GM23338 (cell line): Measurements from ENCODE around the gene GLRX. TPM values are rescaled to one million over a fixed set of nuclear protein-coding genes. Genes with fewer than 3 reads are reported as not detected.

Experiments
- ATAC-seq: fragments of 200-7000 bp; cut with Tn5 transposase; 3 replicates; pipeline ENCODE4 v1.9.1; 2020
- DNase-seq: peaks from one replicate; pipeline ENCODE4 v3.0.0-alpha.2; 2015; ENCODE audit warnings: low spot score
- H2AFZ ChIP-seq: fragments of 200-600 bp; sonication (generic); 2 replicates; pipeline ENCODE4 v1.8.0; 2016; ENCODE audit warnings: antibody characterized with exemption, mild to moderate bottlenecking, moderate library complexity
- H3F3A ChIP-seq: fragments of 200-600 bp; sonication (generic); replicated peaks from 2 replicates; pipeline ENCODE4 v1.8.0; 2017; ENCODE audit warnings: antibody characterized with exemption, mixed run types, low read depth
- H3K27ac ChIP-seq: fragments of 200-600 bp; sonication (generic); 2 replicates; pipeline ENCODE4 v1.6.1; 2016; ENCODE audit warnings: low read depth
- H3K27me3 ChIP-seq: fragments of 200-600 bp; sonication (generic); 2 replicates; pipeline ENCODE4 v1.8.0; 2016; ENCODE audit warnings: mild to moderate bottlenecking, mixed run types, moderate library complexity; ENCODE audit not compliant: insufficient read depth
- H3K36me3 ChIP-seq: fragments of 200-600 bp; sonication (generic); 2 replicates; pipeline ENCODE4 v1.8.0; 2016; ENCODE audit warnings: mild to moderate bottlenecking; ENCODE audit not compliant: insufficient read depth
- H3K4me1 ChIP-seq: fragments of 200-600 bp; sonication (generic); 2 replicates; pipeline ENCODE4 v1.8.0; 2016; ENCODE audit warnings: mild to moderate bottlenecking, moderate library complexity; ENCODE audit not compliant: insufficient read depth
- H3K4me2 ChIP-seq: fragments of 200-600 bp; sonication (generic); 2 replicates; pipeline ENCODE4 v1.7.1; 2017; ENCODE audit warnings: mixed run types
- H3K4me3 ChIP-seq: fragments of 200-600 bp; sonication (generic); 2 replicates; pipeline ENCODE4 v1.6.1; 2016; ENCODE audit warnings: mixed run types
- H3K79me2 ChIP-seq: fragments of 200-600 bp; sonication (generic); replicated peaks from 2 replicates; pipeline ENCODE4 v1.8.0; 2017; ENCODE audit warnings: mild to moderate bottlenecking; ENCODE audit not compliant: insufficient read depth
- H3K9me2 ChIP-seq: fragments of 200-600 bp; sonication (generic); 2 replicates; pipeline ENCODE4 v1.8.0; 2017; ENCODE audit not compliant: insufficient read depth
- H4K20me1 ChIP-seq: fragments of 200-600 bp; sonication (generic); replicated peaks from 2 replicates; pipeline ENCODE4 v1.8.0; 2017; ENCODE audit warnings: mild to moderate bottlenecking; ENCODE audit not compliant: insufficient read depth
- H3K27ac Mint-ChIP-seq: 2 replicates; pipeline ENCODE4 v1.8.0; 2020; ENCODE audit warnings: inconsistent platforms, mild to moderate bottlenecking, moderate library complexity, mixed read lengths
- H3K27me3 Mint-ChIP-seq: 3 replicates; pipeline ENCODE4 v1.8.0; 2022; ENCODE audit warnings: low read depth, mild to moderate bottlenecking, moderate library complexity, mixed read lengths, inconsistent platforms; ENCODE audit not compliant: insufficient read depth, poor library complexity
- H3K36me3 Mint-ChIP-seq: 3 replicates; pipeline ENCODE4 v1.8.0; 2021; ENCODE audit warnings: low read depth, mild to moderate bottlenecking, inconsistent platforms, moderate library complexity, mixed read lengths
- H3K4me1 Mint-ChIP-seq: 3 replicates; pipeline ENCODE4 v1.8.0; 2020; ENCODE audit warnings: mild to moderate bottlenecking, inconsistent platforms, mixed read lengths
- H3K4me3 Mint-ChIP-seq: 3 replicates; pipeline ENCODE4 v1.8.0; 2021; ENCODE audit warnings: moderate library complexity, mild to moderate bottlenecking, inconsistent platforms, mixed read lengths
- H3K9me3 Mint-ChIP-seq: 3 replicates; pipeline ENCODE4 v1.8.0; 2020; ENCODE audit warnings: moderate library complexity, mild to moderate bottlenecking, inconsistent platforms, mixed read lengths
- CREB1 ChIP-seq: fragments of 250-450 bp; sonication (Bioruptor Pico); IDR thresholded peaks from 2 replicates; pipeline ENCODE4 v1.5.0; 2020; ENCODE audit warnings: low read depth, mild to moderate bottlenecking, moderate library complexity
- EZH2 ChIP-seq: fragments of 200-600 bp; sonication (generic); IDR thresholded peaks from one replicate; pipeline ENCODE4 v1.8.0; 2017; ENCODE audit warnings: antibody characterized with exemption, mild to moderate bottlenecking, low read depth; ENCODE audit not compliant: unreplicated experiment
- EZH2phosphoT487 ChIP-seq: fragments of 200-600 bp; sonication (generic); IDR thresholded peaks from one replicate; pipeline ENCODE4 v1.8.1; 2018; ENCODE audit warnings: antibody characterized with exemption; ENCODE audit not compliant: unreplicated experiment
- JUNB ChIP-seq: IDR thresholded peaks from one replicate; pipeline ENCODE4 v1.6.1; 2016; ENCODE audit warnings: antibody characterized with exemption; ENCODE audit not compliant: unreplicated experiment
- NANOG ChIP-seq: IDR thresholded peaks from 2 replicates; pipeline ENCODE4 v1.6.1; 2016; ENCODE audit warnings: antibody characterized with exemption, borderline replicate concordance
- POLR2AphosphoS5 ChIP-seq: IDR thresholded peaks from 2 replicates; pipeline ENCODE4 v1.6.1; 2016; ENCODE audit warnings: antibody characterized with exemption, low read depth
- STAT1 ChIP-seq: IDR thresholded peaks from one replicate; pipeline ENCODE4 v1.6.1; 2016; ENCODE audit warnings: antibody characterized with exemption; ENCODE audit not compliant: unreplicated experiment
- ZNF114 ChIP-seq: fragments of 250-450 bp; sonication (Bioruptor Pico); IDR thresholded peaks from 2 replicates; pipeline ENCODE4 v1.5.0; 2020; ENCODE audit warnings: mild to moderate bottlenecking, moderate library complexity
- ZNF331 ChIP-seq: fragments of 250-450 bp; sonication (Bioruptor Pico); IDR thresholded peaks from 2 replicates; pipeline ENCODE4 v1.5.0; 2020; ENCODE audit warnings: low read depth, mild to moderate bottlenecking, moderate library complexity
- polyA plus RNA-seq: library from polyadenylated mRNA; unstranded; fragments of >200 nt; fragmentation: Nextera tagmentation; extraction: Ambion mirVana; gene quantifications from 2 replicates; pipeline ENCODE4 v1.2.1, GENCODE V29; 2016
- total RNA-seq: library from RNA; depleted of rRNA; stranded (reverse); fragments of >200 nt; shearing (Covaris generic); gene quantifications from 2 replicates; pipeline ENCODE4 v1.2.3, GENCODE V29; 2014
- TF ChIP-seq, protein P1 (sequence below): fragments of 250-450 bp; sonication (Bioruptor Pico); IDR thresholded peaks from 2 replicates; pipeline ENCODE4 v1.5.0; 2020; ENCODE audit warnings: mild to moderate bottlenecking, moderate library complexity
- TF ChIP-seq, protein P2 (sequence below): IDR thresholded peaks from 2 replicates; pipeline ENCODE4 v1.6.1; 2016; ENCODE audit warnings: antibody characterized with exemption
- TF ChIP-seq, protein P3 (sequence below): IDR thresholded peaks from one replicate; pipeline ENCODE4 v1.6.1; 2018; ENCODE audit warnings: antibody characterized with exemption; ENCODE audit not compliant: unreplicated experiment
- TF ChIP-seq, protein P4 (sequence below), 2 experiments: fragments of 200-600 bp in 1 of 2; sonication (generic) in 1 of 2; conservative IDR thresholded peaks; 2 replicates each; pipeline versions ENCODE4 v1.5.1 to v1.6.1; 2016 to 2017; ENCODE audit warnings: antibody characterized with exemption in 2 of 2, low read depth in 2 of 2, mild to moderate bottlenecking in 2 of 2, moderate library complexity in 1 of 2

GLRX gene
- total and polyA plus RNA-seq, 2 experiments from 2014 or later, result 9.5 to 42.2 TPM

DNA sequence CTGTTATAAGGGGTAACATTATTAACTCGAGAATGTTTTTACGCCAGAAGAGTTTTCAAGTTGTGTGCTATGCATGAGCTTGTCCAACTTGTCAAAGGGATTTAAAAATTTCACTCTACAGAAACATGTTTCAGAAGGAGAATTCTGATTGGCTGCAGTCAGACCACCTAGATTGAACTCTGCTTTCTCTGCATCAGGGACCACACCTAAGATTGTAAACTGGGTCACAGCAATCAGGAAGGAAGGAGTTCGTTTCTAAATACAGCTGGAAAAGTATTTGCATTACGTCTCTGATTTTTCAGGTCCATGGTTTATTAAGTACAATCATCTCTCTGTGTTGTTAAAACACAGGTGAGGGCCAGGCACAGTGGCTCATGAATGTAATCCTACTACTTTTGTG lies 5.8 kb downstream of the GLRX start:
- H3K4me1 ChIP-seq, result peaks cover 16% of the 10 kb centered on the region
- no peaks in the 10 kb centered on the region for H3K36me3 ChIP-seq
- no peak overlapping the region for H3K4me3 ChIP-seq
- Mint-ChIP-seq H3K36me3 (no peaks in the 10 kb centered on the region; the same call in 2 of the 3 replicates), H3K4me1 (peaks cover 47% of the 10 kb centered on the region), H3K4me3 (no peak overlapping the region), H3K27ac (no peak overlapping the region), H3K9me3 (no peaks in the 10 kb centered on the region), H3K27me3 (peaks cover 1% of the 10 kb centered on the region)
- no peak overlapping the region for H2AFZ ChIP-seq
- H4K20me1 ChIP-seq, result no peaks in the 10 kb centered on the region
- 0 out of 2 replicates have a peak, but pooled peaks cover 5% of the 10 kb centered on the region for H3K79me2 ChIP-seq
- no peaks in the 10 kb centered on the region for H3F3A ChIP-seq
- H3K27ac ChIP-seq, result no peak overlapping the region
- no peak for ATAC-seq
- no peak for DNase-seq
- TF ChIP-seq STAT1, result no peak
- TF ChIP-seq ZNF114 (CRISPR knock-in tag), result no peak
- TF ChIP-seq, protein P1, sequence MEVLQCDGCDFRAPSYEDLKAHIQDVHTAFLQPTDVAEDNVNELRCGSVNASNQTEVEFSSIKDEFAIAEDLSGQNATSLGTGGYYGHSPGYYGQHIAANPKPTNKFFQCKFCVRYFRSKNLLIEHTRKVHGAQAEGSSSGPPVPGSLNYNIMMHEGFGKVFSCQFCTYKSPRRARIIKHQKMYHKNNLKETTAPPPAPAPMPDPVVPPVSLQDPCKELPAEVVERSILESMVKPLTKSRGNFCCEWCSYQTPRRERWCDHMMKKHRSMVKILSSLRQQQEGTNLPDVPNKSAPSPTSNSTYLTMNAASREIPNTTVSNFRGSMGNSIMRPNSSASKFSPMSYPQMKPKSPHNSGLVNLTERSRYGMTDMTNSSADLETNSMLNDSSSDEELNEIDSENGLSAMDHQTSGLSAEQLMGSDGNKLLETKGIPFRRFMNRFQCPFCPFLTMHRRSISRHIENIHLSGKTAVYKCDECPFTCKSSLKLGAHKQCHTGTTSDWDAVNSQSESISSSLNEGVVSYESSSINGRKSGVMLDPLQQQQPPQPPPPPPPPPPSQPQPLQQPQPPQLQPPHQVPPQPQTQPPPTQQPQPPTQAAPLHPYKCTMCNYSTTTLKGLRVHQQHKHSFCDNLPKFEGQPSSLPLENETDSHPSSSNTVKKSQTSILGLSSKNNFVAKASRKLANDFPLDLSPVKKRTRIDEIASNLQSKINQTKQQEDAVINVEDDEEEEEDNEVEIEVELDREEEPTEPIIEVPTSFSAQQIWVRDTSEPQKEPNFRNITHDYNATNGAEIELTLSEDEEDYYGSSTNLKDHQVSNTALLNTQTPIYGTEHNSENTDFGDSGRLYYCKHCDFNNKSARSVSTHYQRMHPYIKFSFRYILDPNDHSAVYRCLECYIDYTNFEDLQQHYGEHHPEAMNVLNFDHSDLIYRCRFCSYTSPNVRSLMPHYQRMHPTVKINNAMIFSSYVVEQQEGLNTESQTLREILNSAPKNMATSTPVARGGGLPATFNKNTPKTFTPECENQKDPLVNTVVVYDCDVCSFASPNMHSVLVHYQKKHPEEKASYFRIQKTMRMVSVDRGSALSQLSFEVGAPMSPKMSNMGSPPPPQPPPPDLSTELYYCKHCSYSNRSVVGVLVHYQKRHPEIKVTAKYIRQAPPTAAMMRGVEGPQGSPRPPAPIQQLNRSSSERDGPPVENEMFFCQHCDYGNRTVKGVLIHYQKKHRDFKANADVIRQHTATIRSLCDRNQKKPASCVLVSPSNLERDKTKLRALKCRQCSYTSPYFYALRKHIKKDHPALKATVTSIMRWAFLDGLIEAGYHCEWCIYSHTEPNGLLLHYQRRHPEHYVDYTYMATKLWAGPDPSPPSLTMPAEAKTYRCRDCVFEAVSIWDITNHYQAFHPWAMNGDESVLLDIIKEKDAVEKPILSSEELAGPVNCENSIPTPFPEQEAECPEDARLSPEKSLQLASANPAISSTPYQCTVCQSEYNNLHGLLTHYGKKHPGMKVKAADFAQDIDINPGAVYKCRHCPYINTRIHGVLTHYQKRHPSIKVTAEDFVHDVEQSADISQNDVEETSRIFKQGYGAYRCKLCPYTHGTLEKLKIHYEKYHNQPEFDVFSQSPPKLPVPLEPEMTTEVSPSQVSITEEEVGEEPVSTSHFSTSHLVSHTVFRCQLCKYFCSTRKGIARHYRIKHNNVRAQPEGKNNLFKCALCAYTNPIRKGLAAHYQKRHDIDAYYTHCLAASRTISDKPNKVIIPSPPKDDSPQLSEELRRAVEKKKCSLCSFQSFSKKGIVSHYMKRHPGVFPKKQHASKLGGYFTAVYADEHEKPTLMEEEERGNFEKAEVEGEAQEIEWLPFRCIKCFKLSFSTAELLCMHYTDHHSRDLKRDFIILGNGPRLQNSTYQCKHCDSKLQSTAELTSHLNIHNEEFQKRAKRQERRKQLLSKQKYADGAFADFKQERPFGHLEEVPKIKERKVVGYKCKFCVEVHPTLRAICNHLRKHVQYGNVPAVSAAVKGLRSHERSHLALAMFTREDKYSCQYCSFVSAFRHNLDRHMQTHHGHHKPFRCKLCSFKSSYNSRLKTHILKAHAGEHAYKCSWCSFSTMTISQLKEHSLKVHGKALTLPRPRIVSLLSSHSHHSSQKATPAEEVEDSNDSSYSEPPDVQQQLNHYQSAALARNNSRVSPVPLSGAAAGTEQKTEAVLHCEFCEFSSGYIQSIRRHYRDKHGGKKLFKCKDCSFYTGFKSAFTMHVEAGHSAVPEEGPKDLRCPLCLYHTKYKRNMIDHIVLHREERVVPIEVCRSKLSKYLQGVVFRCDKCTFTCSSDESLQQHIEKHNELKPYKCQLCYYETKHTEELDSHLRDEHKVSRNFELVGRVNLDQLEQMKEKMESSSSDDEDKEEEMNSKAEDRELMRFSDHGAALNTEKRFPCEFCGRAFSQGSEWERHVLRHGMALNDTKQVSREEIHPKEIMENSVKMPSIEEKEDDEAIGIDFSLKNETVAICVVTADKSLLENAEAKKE (CRISPR knock-in tag), result no peak
- no peak for TF ChIP-seq JUNB
- no peak for TF ChIP-seq CREB1 (CRISPR knock-in tag)
- no peak for TF ChIP-seq EZH2phosphoT487
- TF ChIP-seq, protein P2, sequence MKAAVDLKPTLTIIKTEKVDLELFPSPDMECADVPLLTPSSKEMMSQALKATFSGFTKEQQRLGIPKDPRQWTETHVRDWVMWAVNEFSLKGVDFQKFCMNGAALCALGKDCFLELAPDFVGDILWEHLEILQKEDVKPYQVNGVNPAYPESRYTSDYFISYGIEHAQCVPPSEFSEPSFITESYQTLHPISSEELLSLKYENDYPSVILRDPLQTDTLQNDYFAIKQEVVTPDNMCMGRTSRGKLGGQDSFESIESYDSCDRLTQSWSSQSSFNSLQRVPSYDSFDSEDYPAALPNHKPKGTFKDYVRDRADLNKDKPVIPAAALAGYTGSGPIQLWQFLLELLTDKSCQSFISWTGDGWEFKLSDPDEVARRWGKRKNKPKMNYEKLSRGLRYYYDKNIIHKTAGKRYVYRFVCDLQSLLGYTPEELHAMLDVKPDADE, result no peak
- no peak for TF ChIP-seq NANOG
- TF ChIP-seq EZH2, result no peak
- TF ChIP-seq, protein P3, sequence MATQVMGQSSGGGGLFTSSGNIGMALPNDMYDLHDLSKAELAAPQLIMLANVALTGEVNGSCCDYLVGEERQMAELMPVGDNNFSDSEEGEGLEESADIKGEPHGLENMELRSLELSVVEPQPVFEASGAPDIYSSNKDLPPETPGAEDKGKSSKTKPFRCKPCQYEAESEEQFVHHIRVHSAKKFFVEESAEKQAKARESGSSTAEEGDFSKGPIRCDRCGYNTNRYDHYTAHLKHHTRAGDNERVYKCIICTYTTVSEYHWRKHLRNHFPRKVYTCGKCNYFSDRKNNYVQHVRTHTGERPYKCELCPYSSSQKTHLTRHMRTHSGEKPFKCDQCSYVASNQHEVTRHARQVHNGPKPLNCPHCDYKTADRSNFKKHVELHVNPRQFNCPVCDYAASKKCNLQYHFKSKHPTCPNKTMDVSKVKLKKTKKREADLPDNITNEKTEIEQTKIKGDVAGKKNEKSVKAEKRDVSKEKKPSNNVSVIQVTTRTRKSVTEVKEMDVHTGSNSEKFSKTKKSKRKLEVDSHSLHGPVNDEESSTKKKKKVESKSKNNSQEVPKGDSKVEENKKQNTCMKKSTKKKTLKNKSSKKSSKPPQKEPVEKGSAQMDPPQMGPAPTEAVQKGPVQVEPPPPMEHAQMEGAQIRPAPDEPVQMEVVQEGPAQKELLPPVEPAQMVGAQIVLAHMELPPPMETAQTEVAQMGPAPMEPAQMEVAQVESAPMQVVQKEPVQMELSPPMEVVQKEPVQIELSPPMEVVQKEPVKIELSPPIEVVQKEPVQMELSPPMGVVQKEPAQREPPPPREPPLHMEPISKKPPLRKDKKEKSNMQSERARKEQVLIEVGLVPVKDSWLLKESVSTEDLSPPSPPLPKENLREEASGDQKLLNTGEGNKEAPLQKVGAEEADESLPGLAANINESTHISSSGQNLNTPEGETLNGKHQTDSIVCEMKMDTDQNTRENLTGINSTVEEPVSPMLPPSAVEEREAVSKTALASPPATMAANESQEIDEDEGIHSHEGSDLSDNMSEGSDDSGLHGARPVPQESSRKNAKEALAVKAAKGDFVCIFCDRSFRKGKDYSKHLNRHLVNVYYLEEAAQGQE, result no peak
- TF ChIP-seq, protein P4, sequence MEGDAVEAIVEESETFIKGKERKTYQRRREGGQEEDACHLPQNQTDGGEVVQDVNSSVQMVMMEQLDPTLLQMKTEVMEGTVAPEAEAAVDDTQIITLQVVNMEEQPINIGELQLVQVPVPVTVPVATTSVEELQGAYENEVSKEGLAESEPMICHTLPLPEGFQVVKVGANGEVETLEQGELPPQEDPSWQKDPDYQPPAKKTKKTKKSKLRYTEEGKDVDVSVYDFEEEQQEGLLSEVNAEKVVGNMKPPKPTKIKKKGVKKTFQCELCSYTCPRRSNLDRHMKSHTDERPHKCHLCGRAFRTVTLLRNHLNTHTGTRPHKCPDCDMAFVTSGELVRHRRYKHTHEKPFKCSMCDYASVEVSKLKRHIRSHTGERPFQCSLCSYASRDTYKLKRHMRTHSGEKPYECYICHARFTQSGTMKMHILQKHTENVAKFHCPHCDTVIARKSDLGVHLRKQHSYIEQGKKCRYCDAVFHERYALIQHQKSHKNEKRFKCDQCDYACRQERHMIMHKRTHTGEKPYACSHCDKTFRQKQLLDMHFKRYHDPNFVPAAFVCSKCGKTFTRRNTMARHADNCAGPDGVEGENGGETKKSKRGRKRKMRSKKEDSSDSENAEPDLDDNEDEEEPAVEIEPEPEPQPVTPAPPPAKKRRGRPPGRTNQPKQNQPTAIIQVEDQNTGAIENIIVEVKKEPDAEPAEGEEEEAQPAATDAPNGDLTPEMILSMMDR (conservative IDR thresholded peaks at IDR 0.05; ENCODE audit: low read depth in 2 of 2), result no peak
- TF ChIP-seq POLR2AphosphoS5, result no peak
- no peak for TF ChIP-seq ZNF331 (CRISPR knock-in tag)
- no peaks in the 10 kb centered on the region for H3K9me2 ChIP-seq
- H3K4me2 ChIP-seq, result no peak overlapping the region
- no peaks in the 10 kb centered on the region for H3K27me3 ChIP-seq
